ENCODE measurements around the gene TNFAIP8L3. TPM values are rescaled to one million over a fixed set of nuclear protein-coding genes. Genes with fewer than 3 reads are reported as not detected.

TNFAIP8L3 gene
- total RNA-seq, 1 donor from 2014 or later: not detected

- H3K27ac ChIP-seq: no peak overlapping the region
- no peak for DNase-seq (ENCODE audit: low spot score)
- no peaks in the 10 kb centered on the region for H3K36me3 Mint-ChIP-seq
- no peaks in the 10 kb centered on the region for H3K9me3 Mint-ChIP-seq
- H3F3A ChIP-seq (ENCODE audit: low read depth): no peaks in the 10 kb centered on the region
- no peaks in the 10 kb centered on the region for H3K27me3 ChIP-seq
- H3K36me3 ChIP-seq: no peaks in the 10 kb centered on the region
- no peaks in the 10 kb centered on the region for H3K4me1 Mint-ChIP-seq
- H3K79me2 ChIP-seq (ENCODE audit: low read depth): no peaks in the 10 kb centered on the region
- no peak overlapping the region for H3K4me3 ChIP-seq
- H2AFZ ChIP-seq (replicated peaks): no peak overlapping the region
- no peaks in the 10 kb centered on the region for H3K4me1 ChIP-seq
- H3K27me3 Mint-ChIP-seq (ENCODE audit: insufficient read depth, low read depth): no peaks in the 10 kb centered on the region
- H3K4me3 Mint-ChIP-seq: no peak overlapping the region
- no peak overlapping the region for H3K27ac Mint-ChIP-seq
- no peaks in the 10 kb centered on the region for H4K20me1 ChIP-seq (ENCODE audit: low read depth)
- H3K9me3 ChIP-seq (ENCODE audit: low read depth): no peaks in the 10 kb centered on the region
- H3K4me2 ChIP-seq: no peak overlapping the region
- no peak for TF ChIP-seq CTCF (IDR thresholded peaks at IDR 0.05)
- TF ChIP-seq EZH2phosphoT487 (IDR thresholded peaks at IDR 0.05): no peak
- TF ChIP-seq EZH2 (IDR thresholded peaks at IDR 0.05): no peak
- no peak overlapping the region for H3K9ac ChIP-seq
These were observed 19.9 kb upstream of the TNFAIP8L3 start for GRCh38 chr15:51114437-51115119.

DNA sequence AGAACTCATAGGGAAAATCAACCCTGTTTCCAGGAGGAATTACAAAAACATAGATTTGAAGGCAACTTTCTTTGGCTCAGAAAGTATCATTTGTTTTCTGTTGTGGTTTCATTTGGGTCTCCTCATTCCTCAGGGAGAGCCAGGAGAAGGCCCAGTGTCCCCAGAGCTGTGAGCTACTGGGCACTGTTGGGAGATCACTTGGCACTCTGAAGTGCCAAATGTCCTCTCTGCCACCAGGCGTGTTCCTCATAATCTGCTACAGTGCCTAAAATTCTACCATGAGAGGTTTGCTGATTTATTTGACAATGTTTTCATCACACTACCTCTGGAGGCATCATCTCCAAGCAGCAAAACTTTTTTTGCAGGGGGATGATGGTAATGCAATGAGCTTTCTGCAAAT, 17.4 kb upstream of the TNFAIP8L3 start:
- Histone ChIP-seq H3K79me2 (ENCODE audit: low read depth) (no peaks in the 10 kb centered on the region), H3K4me2 (no peak overlapping the region), H3K27me3 (no peaks in the 10 kb centered on the region), H3K9ac (no peak overlapping the region), H4K20me1 (ENCODE audit: low read depth) (no peaks in the 10 kb centered on the region), H3K27ac (no peak overlapping the region), H2AFZ (replicated peaks) (no peak overlapping the region), H3K9me3 (ENCODE audit: low read depth) (no peaks in the 10 kb centered on the region), H3F3A (ENCODE audit: low read depth) (no peaks in the 10 kb centered on the region), H3K4me1 (no peaks in the 10 kb centered on the region), H3K4me3 (no peak overlapping the region), H3K36me3 (no peaks in the 10 kb centered on the region)
- TF ChIP-seq EZH2 (IDR thresholded peaks at IDR 0.05) (no peak), CTCF (IDR thresholded peaks at IDR 0.05) (no peak), EZH2phosphoT487 (IDR thresholded peaks at IDR 0.05) (no peak)
- DNase-seq (ENCODE audit: low spot score): no peak
- H3K27ac Mint-ChIP-seq: no peak overlapping the region
- H3K4me3 Mint-ChIP-seq: no peak overlapping the region
- no peaks in the 10 kb centered on the region for H3K9me3 Mint-ChIP-seq
- no peaks in the 10 kb centered on the region for H3K36me3 Mint-ChIP-seq
- peaks cover 4% of the 10 kb centered on the region for H3K4me1 Mint-ChIP-seq
- no peaks in the 10 kb centered on the region for H3K27me3 Mint-ChIP-seq (ENCODE audit: insufficient read depth, low read depth)

GRCh38 chr15:51111061-51111460, 16.4 kb upstream of the TNFAIP8L3 start:
- Histone ChIP-seq H3K27me3 (no peaks in the 10 kb centered on the region), H3F3A (ENCODE audit: low read depth) (no peaks in the 10 kb centered on the region), H3K9me3 (ENCODE audit: low read depth) (no peaks in the 10 kb centered on the region), H3K36me3 (no peaks in the 10 kb centered on the region), H3K79me2 (ENCODE audit: low read depth) (no peaks in the 10 kb centered on the region), H2AFZ (replicated peaks) (no peak overlapping the region), H3K27ac (no peak overlapping the region), H3K9ac (no peak overlapping the region), H3K4me3 (no peak overlapping the region), H3K4me2 (no peak overlapping the region), H4K20me1 (ENCODE audit: low read depth) (no peaks in the 10 kb centered on the region), H3K4me1 (no peaks in the 10 kb centered on the region)
- Mint-ChIP-seq H3K4me1 (peaks cover 4% of the 10 kb centered on the region), H3K9me3 (no peaks in the 10 kb centered on the region), H3K4me3 (no peak overlapping the region), H3K36me3 (no peaks in the 10 kb centered on the region), H3K27ac (no peak overlapping the region), H3K27me3 (ENCODE audit: insufficient read depth, low read depth) (no peaks in the 10 kb centered on the region)
- DNase-seq (ENCODE audit: low spot score): no peak
- TF ChIP-seq EZH2phosphoT487 (IDR thresholded peaks at IDR 0.05): no peak
- no peak for TF ChIP-seq EZH2 (IDR thresholded peaks at IDR 0.05)

DNA sequence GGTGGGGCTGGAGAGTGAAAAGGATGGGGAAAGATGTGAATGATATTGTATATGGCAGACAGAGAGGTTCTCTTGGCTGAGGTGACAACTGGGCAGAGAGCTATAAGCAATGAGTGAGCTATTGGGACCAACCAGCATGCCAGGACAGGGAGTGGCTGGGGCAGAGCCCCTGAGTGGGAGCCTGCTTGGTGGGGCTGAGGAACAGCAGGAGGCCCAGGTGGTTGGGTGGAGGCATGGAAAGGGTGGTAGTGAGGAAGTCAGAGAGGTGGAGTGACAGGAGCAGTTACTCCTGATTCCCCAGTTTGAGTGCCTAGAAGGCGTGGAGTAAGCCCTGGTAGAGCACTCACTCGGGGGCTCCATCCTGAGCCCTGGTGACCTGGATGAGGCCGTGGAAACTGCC, 15.5 kb upstream of the TNFAIP8L3 start:
- no peak overlapping the region for H2AFZ ChIP-seq (replicated peaks)
- no peak overlapping the region for H3K27ac ChIP-seq
- H3K36me3 ChIP-seq: no peaks in the 10 kb centered on the region
- no peaks in the 10 kb centered on the region for H3K4me1 ChIP-seq
- H4K20me1 ChIP-seq (ENCODE audit: low read depth): no peaks in the 10 kb centered on the region
- Mint-ChIP-seq H3K4me1 (peaks cover 4% of the 10 kb centered on the region), H3K27me3 (ENCODE audit: insufficient read depth, low read depth) (no peaks in the 10 kb centered on the region), H3K27ac (no peak overlapping the region), H3K9me3 (no peaks in the 10 kb centered on the region), H3K4me3 (no peak overlapping the region), H3K36me3 (no peaks in the 10 kb centered on the region)
- DNase-seq (ENCODE audit: low spot score): no peak
- no peak overlapping the region for H3K4me2 ChIP-seq
- no peaks in the 10 kb centered on the region for H3K79me2 ChIP-seq (ENCODE audit: low read depth)
- no peak for TF ChIP-seq CTCF (IDR thresholded peaks at IDR 0.05)
- H3K27me3 ChIP-seq: no peaks in the 10 kb centered on the region
- H3K4me3 ChIP-seq: no peak overlapping the region
- H3K9me3 ChIP-seq (ENCODE audit: low read depth): no peaks in the 10 kb centered on the region
- H3K9ac ChIP-seq: no peak overlapping the region
- no peaks in the 10 kb centered on the region for H3F3A ChIP-seq (ENCODE audit: low read depth)

Data from neural progenitor cell (in vitro differentiated cells).